GM04503 (cell line): ENCODE measurements around the gene PPARA.

ENCODE experiments used
- DNase-seq: peaks from one replicate; pipeline ENCODE4 v3.0.0-alpha.2; 2012; ENCODE audit warnings: low read depth

The PPARA gene

GRCh38 chr22:46143491-46144147 is 6.7 kb upstream of the PPARA start:
- no peak for DNase-seq

GRCh38 chr22:46145361-46145851 is 4.9 kb upstream of the PPARA start:
- no peak for DNase-seq

GRCh38 chr22:46145896-46146295 is 4.4 kb upstream of the PPARA start:
- no peak for DNase-seq

- no peak for DNase-seq
Observed at GRCh38 chr22:46146329-46146728, 4.0 kb upstream of the PPARA start.

GRCh38 chr22:46147061-46147460 is 3.3 kb upstream of the PPARA start:
- no peak for DNase-seq

- no peak for DNase-seq
Observed at GRCh38 chr22:46147471-46148267, 2.7 kb upstream of the PPARA start.

GRCh38 chr22:46148336-46148735 is 2.0 kb upstream of the PPARA start:
- no peak for DNase-seq

GRCh38 chr22:46148816-46149511 is 1.4 kb upstream of the PPARA start:
- DNase-seq: no peak

- no peak for DNase-seq
Observed at GRCh38 chr22:46149512-46150033, 753 bp upstream of the PPARA start.

GRCh38 chr22:46150655-46151477 is 540 bp downstream of the PPARA start:
- DNase-seq: no peak

GRCh38 chr22:46153930-46154329 is 3.6 kb downstream of the PPARA start:
- no peak for DNase-seq

- DNase-seq: no peak
Observed at GRCh38 chr22:46156031-46156430, 5.7 kb downstream of the PPARA start.

- no peak for DNase-seq
Observed at GRCh38 chr22:46158283-46158682, 8.0 kb downstream of the PPARA start.

- DNase-seq: no peak
Observed at GRCh38 chr22:46159212-46159611, 8.9 kb downstream of the PPARA start.

- DNase-seq: no peak
Observed at GRCh38 chr22:46159777-46160176, 9.5 kb downstream of the PPARA start.

GRCh38 chr22:46162285-46162684 is 12.0 kb downstream of the PPARA start:
- no peak for DNase-seq

GRCh38 chr22:46162771-46163556 is 12.6 kb downstream of the PPARA start:
- no peak for DNase-seq

GRCh38 chr22:46163557-46163888 is 13.2 kb downstream of the PPARA start:
- DNase-seq: no peak

- no peak for DNase-seq
Observed at GRCh38 chr22:46165977-46166376, 15.7 kb downstream of the PPARA start.

GRCh38 chr22:46169628-46170027 is 19.3 kb downstream of the PPARA start:
- DNase-seq: no peak

GRCh38 chr22:46171940-46172339 is 21.6 kb downstream of the PPARA start:
- DNase-seq: peak; percentile 48
